NCI-H526 (cell line): ENCODE measurements around the gene CAMK2G.
"Not testable (repeated sequence)": the region's sequence is repeated elsewhere in the genome, so short reads cannot be mapped to it uniquely, and the experiment has no call there.

Source experiments
- DNase-seq, 2 experiments: peaks; one replicate each; lab custom pipeline; 2025; lab: John Stamatoyannopoulos, UW

The CAMK2G gene

GRCh38 chr10:73902351-73902750, 28.0 kb upstream of the CAMK2G start:
- no peak for DNase-seq

GRCh38 chr10:73901261-73901660, 26.9 kb upstream of the CAMK2G start:
- no peak for DNase-seq

- no peak for DNase-seq
Observed at GRCh38 chr10:73900064-73900463, 25.7 kb upstream of the CAMK2G start.

GRCh38 chr10:73899423-73899822, 25.1 kb upstream of the CAMK2G start:
- DNase-seq = no peak

- DNase-seq = no peak
Observed at GRCh38 chr10:73898730-73899410, 24.5 kb upstream of the CAMK2G start.

- no peak for DNase-seq
Observed at GRCh38 chr10:73897693-73898092, 23.3 kb upstream of the CAMK2G start.

- not testable (repeated sequence) for DNase-seq
Observed at GRCh38 chr10:73895381-73895780, 21.0 kb upstream of the CAMK2G start.

GRCh38 chr10:73894245-73894971, 20.1 kb upstream of the CAMK2G start:
- DNase-seq = no peak

- DNase-seq = no peak
Observed at GRCh38 chr10:73893426-73893825, 19.1 kb upstream of the CAMK2G start.

- DNase-seq = no peak
Observed at GRCh38 chr10:73892310-73893030, 18.1 kb upstream of the CAMK2G start.

GRCh38 chr10:73891540-73891939, 17.2 kb upstream of the CAMK2G start:
- DNase-seq = no peak

- DNase-seq = not testable (repeated sequence)
Observed at GRCh38 chr10:73890830-73891229, 16.5 kb upstream of the CAMK2G start.

- DNase-seq = no peak
Observed at GRCh38 chr10:73890261-73890660, 15.9 kb upstream of the CAMK2G start.

- DNase-seq = not testable (repeated sequence)
Observed at GRCh38 chr10:73889416-73889815, 15.1 kb upstream of the CAMK2G start.

- peak; percentile 88 to 92 for DNase-seq
Observed at GRCh38 chr10:73889014-73889413, 14.7 kb upstream of the CAMK2G start.

GRCh38 chr10:73888514-73888913, 14.2 kb upstream of the CAMK2G start:
- DNase-seq = peak; percentile 38 to 46

GRCh38 chr10:73887294-73888039, 13.1 kb upstream of the CAMK2G start:
- no peak for DNase-seq

GRCh38 chr10:73886661-73887293, 12.4 kb upstream of the CAMK2G start:
- no peak for DNase-seq

GRCh38 chr10:73886085-73886529, 11.8 kb upstream of the CAMK2G start:
- peak; percentile 22 to 61 for DNase-seq

GRCh38 chr10:73884017-73884416, 9.7 kb upstream of the CAMK2G start:
- DNase-seq = no peak

GRCh38 chr10:73881221-73881919, 7.0 kb upstream of the CAMK2G start:
- no peak for DNase-seq
